IPS-20b (cell line): ENCODE data around the gene SSRP1.
A peak's percentile ranks its signal among the peaks of the same experiment; 100 is the strongest.

Source experiments
- H3K27ac ChIP-seq: one replicate; pipeline ENCODE4 v1.5.1; 2013; ENCODE audit warnings: low read length
- H3K27me3 ChIP-seq: 2 replicates; pipeline ENCODE4 v1.6.1; 2013; ENCODE audit warnings: mild to moderate bottlenecking, low read length, inconsistent platforms; ENCODE audit not compliant: insufficient read depth
- H3K36me3 ChIP-seq: 2 replicates; pipeline ENCODE4 v1.6.1; 2013; ENCODE audit warnings: low read depth, mild to moderate bottlenecking, inconsistent platforms, low read length, moderate library complexity; ENCODE audit not compliant: insufficient read depth
- H3K4me1 ChIP-seq: 2 replicates; pipeline ENCODE4 v1.6.1; 2013; ENCODE audit warnings: mild to moderate bottlenecking, control low read depth, inconsistent platforms, low read length, moderate library complexity; ENCODE audit not compliant: insufficient read depth
- H3K4me3 ChIP-seq: 2 replicates; pipeline ENCODE4 v1.5.1; 2013; ENCODE audit warnings: mild to moderate bottlenecking, low read length, inconsistent platforms
- H3K9ac ChIP-seq: 2 replicates; pipeline ENCODE4 v1.6.1; 2013; ENCODE audit warnings: low read depth, mild to moderate bottlenecking, inconsistent platforms, low read length, moderate library complexity
- H3K9me3 ChIP-seq: 2 replicates; pipeline ENCODE4 v1.6.1; 2013; ENCODE audit warnings: mild to moderate bottlenecking, low read depth, low read length, inconsistent platforms; ENCODE audit not compliant: insufficient read depth

SSRP1 gene

GRCh38 chr11:57311109-57311936 is 24.4 kb downstream of the SSRP1 start:
- Histone ChIP-seq H3K4me1 (peaks cover 21% of the 10 kb centered on the region), H3K9ac (peak overlapping the region; percentile 60; the same call in 1 of the 2 replicates), H3K27ac (no peak overlapping the region), H3K4me3 (peak overlapping the region; percentile 59; the same call in 1 of the 2 replicates), H3K9me3 (no peaks in the 10 kb centered on the region), H3K27me3 (no peaks in the 10 kb centered on the region), H3K36me3 (peaks cover 87% of the 10 kb centered on the region)

GRCh38 chr11:57310630-57311086 is 25.0 kb downstream of the SSRP1 start:
- peak overlapping the region; percentile 59 for H3K4me3 ChIP-seq
- peaks cover 15% of the 10 kb centered on the region; the same call in 1 of the 2 replicates for H3K4me1 ChIP-seq
- H3K36me3 ChIP-seq: peaks cover 85% of the 10 kb centered on the region
- H3K27ac ChIP-seq: no peak overlapping the region
- no peaks in the 10 kb centered on the region for H3K27me3 ChIP-seq
- no peaks in the 10 kb centered on the region for H3K9me3 ChIP-seq
- peak overlapping the region; percentile 60; the same call in 1 of the 2 replicates for H3K9ac ChIP-seq

- Histone ChIP-seq H3K9me3 (no peaks in the 10 kb centered on the region), H3K4me3 (no peak overlapping the region), H3K4me1 (peaks cover 13% of the 10 kb centered on the region; the same call in 1 of the 2 replicates), H3K36me3 (peaks cover 84% of the 10 kb centered on the region), H3K27ac (no peak overlapping the region), H3K9ac (no peak overlapping the region), H3K27me3 (no peaks in the 10 kb centered on the region)
These were observed 25.6 kb downstream of the SSRP1 start for GRCh38 chr11:57310091-57310490.

- Histone ChIP-seq H3K9ac (no peak overlapping the region), H3K27me3 (no peaks in the 10 kb centered on the region), H3K4me1 (peaks cover 10% of the 10 kb centered on the region; the same call in 1 of the 2 replicates), H3K9me3 (no peaks in the 10 kb centered on the region), H3K36me3 (peaks cover 77% of the 10 kb centered on the region), H3K4me3 (no peak overlapping the region), H3K27ac (no peak overlapping the region)
These were observed 26.3 kb downstream of the SSRP1 start for GRCh38 chr11:57309106-57310059.

GRCh38 chr11:57308426-57309060 is 27.1 kb downstream of the SSRP1 start:
- peaks cover 71% of the 10 kb centered on the region for H3K36me3 ChIP-seq
- H3K4me3 ChIP-seq: no peak overlapping the region
- no peak overlapping the region for H3K9ac ChIP-seq
- no peaks in the 10 kb centered on the region for H3K9me3 ChIP-seq
- no peak overlapping the region for H3K27ac ChIP-seq
- no peaks in the 10 kb centered on the region for H3K27me3 ChIP-seq
- H3K4me1 ChIP-seq: peaks cover 7% of the 10 kb centered on the region; the same call in 1 of the 2 replicates

- H3K27me3 ChIP-seq: no peaks in the 10 kb centered on the region
- H3K36me3 ChIP-seq: peaks cover 71% of the 10 kb centered on the region
- H3K9ac ChIP-seq: no peak overlapping the region
- H3K4me3 ChIP-seq: no peak overlapping the region
- H3K4me1 ChIP-seq: peaks cover 7% of the 10 kb centered on the region; the same call in 1 of the 2 replicates
- H3K9me3 ChIP-seq: no peaks in the 10 kb centered on the region
- no peak overlapping the region for H3K27ac ChIP-seq
These were observed 27.9 kb downstream of the SSRP1 start for GRCh38 chr11:57307666-57308270.

- Histone ChIP-seq H3K9ac (no peak overlapping the region), H3K9me3 (no peaks in the 10 kb centered on the region), H3K36me3 (peaks cover 71% of the 10 kb centered on the region), H3K4me3 (no peak overlapping the region), H3K27me3 (no peaks in the 10 kb centered on the region), H3K4me1 (peaks cover 7% of the 10 kb centered on the region; the same call in 1 of the 2 replicates), H3K27ac (no peak overlapping the region)
These were observed 28.6 kb downstream of the SSRP1 start for GRCh38 chr11:57306940-57307565.

- Histone ChIP-seq H3K36me3 (peaks cover 75% of the 10 kb centered on the region), H3K9me3 (no peaks in the 10 kb centered on the region), H3K4me3 (no peak overlapping the region), H3K9ac (no peak overlapping the region), H3K27me3 (no peaks in the 10 kb centered on the region), H3K27ac (no peak overlapping the region), H3K4me1 (peaks cover 7% of the 10 kb centered on the region; the same call in 1 of the 2 replicates)
These were observed 29.4 kb downstream of the SSRP1 start for GRCh38 chr11:57306161-57306876.

- peaks cover 78% of the 10 kb centered on the region for H3K36me3 ChIP-seq
- H3K9me3 ChIP-seq: peaks cover 5% of the 10 kb centered on the region; the same call in 1 of the 2 replicates
- no peak overlapping the region for H3K27ac ChIP-seq
- H3K9ac ChIP-seq: no peak overlapping the region
- H3K27me3 ChIP-seq: no peaks in the 10 kb centered on the region
- peaks cover under 1% of the 10 kb centered on the region; the same call in 1 of the 2 replicates for H3K4me1 ChIP-seq
- H3K4me3 ChIP-seq: no peak overlapping the region
These were observed 30.2 kb downstream of the SSRP1 start for GRCh38 chr11:57305523-57305922.

- H3K27ac ChIP-seq: no peak overlapping the region
- peaks cover 78% of the 10 kb centered on the region for H3K36me3 ChIP-seq
These were observed 31.6 kb downstream of the SSRP1 start for GRCh38 chr11:57303990-57304579.

More at GRCh38 chr11:57303990-57304579, 31.6 kb downstream of the SSRP1 start:
- H3K4me3 ChIP-seq: no peak overlapping the region
- no peak overlapping the region for H3K9ac ChIP-seq
- H3K27me3 ChIP-seq: no peaks in the 10 kb centered on the region
- peaks cover 5% of the 10 kb centered on the region for H3K9me3 ChIP-seq
- no peaks in the 10 kb centered on the region for H3K4me1 ChIP-seq
